Body of pancreas (tissue), 4 donors: ENCODE measurements around the gene KCNN3. TPM values are rescaled to one million over a fixed set of nuclear protein-coding genes. Genes with fewer than 3 reads are reported as not detected.

Source experiments
- ATAC-seq: fragments of 150-250 bp; one replicate; pipeline ENCODE4 v1.9.1; 2016
- DNase-seq, 4 donors: peaks; one replicate each; pipeline ENCODE4 v3.0.0-alpha.2; 2019
- H3K27ac ChIP-seq, 4 donors: fragments of 200-600 bp; sonication (generic); 1 replicate in 3 of 4; 2 replicates in 1 of 4; pipeline versions ENCODE4 v1.5.1 to v1.6.1; 2016 to 2019; ENCODE audit warnings: mild to moderate bottlenecking in 1 of 4, mixed read lengths in 1 of 4, moderate library complexity in 1 of 4
- H3K27me3 ChIP-seq, 2 donors: fragments of 200-600 bp; sonication (generic); one replicate each; pipeline ENCODE4 v1.6.0; 2016; ENCODE audit warnings: mild to moderate bottlenecking in 1 of 2
- H3K36me3 ChIP-seq, 2 donors: fragments of 200-600 bp; sonication (generic); replicated peaks in 1 of 2; 2 replicates each; pipeline ENCODE4 v1.5.1; 2016; ENCODE audit warnings: low read depth in 2 of 2; ENCODE audit not compliant: insufficient read depth in 1 of 2
- H3K4me1 ChIP-seq: fragments of 200-600 bp; sonication (generic); one replicate; pipeline ENCODE4 v1.6.0; 2016
- H3K4me3 ChIP-seq, 2 donors: fragments of 200-600 bp; sonication (generic); 1 replicate in 1 of 2; 2 replicates in 1 of 2; pipeline ENCODE4 v1.5.1; 2016 to 2019
- H3K9me3 ChIP-seq, 3 donors: fragments of 200-600 bp; sonication (generic); 1 replicate in 2 of 3; 2 replicates in 1 of 3; pipeline ENCODE4 v1.5.1; 2016
- POLR2A ChIP-seq, 3 donors: fragments of 450-650 bp; IDR thresholded peaks; one replicate each; pipeline ENCODE4 v1.6.1; 2016; ENCODE audit warnings: antibody characterized with exemption in 3 of 3, mild to moderate bottlenecking in 2 of 3
- WGBS, 2 donors: methylation state at CpG; one replicate each; pipeline ENCODE4 v1.1.5; 2017; 5-methylcytosine and 5-hydroxymethylcytosine counted together
- intact Hi-C: fragments of 100-400 bp; cut with DNase I; formaldehyde crosslinking; loops from one replicate; pipeline ENCODE4 v1.15.1; 2023
- total RNA-seq, 2 donors: library from RNA; depleted of rRNA; stranded (reverse); fragments of >200 nt; gene quantifications; one replicate each; pipeline ENCODE4 v1.1.0, GENCODE V29; 2016
- TF ChIP-seq, protein P1 (sequence below), 7 experiments: fragments of 450-650 bp in 4 of 7; fragments of 200-600 bp in 3 of 7; sonication (generic) in 3 of 7; IDR thresholded peaks; one replicate each; pipeline ENCODE4 v1.5.1; 2016 to 2019; ENCODE audit warnings: antibody characterized with exemption in 7 of 7

KCNN3 gene
- total RNA-seq, 2 donors from 2014 or later, result 0.33 to 1.6 TPM

GRCh38 chr1:154720328-154721297 is 149.5 kb downstream of the KCNN3 start:
- H3K4me3 ChIP-seq, result no peak overlapping the region
- H3K27me3 ChIP-seq, result no peaks in the 10 kb centered on the region
- H3K27ac ChIP-seq, result no peak overlapping the region
- intact Hi-C loops, result no loop called here
- DNase-seq, result no peak
- 77 to 82% methylated on average over 16 of the region's 16 CpGs for WGBS, 2 donors
- TF ChIP-seq POLR2A (IDR thresholded peaks at IDR 0.05), result no peak
- TF ChIP-seq, protein P1, sequence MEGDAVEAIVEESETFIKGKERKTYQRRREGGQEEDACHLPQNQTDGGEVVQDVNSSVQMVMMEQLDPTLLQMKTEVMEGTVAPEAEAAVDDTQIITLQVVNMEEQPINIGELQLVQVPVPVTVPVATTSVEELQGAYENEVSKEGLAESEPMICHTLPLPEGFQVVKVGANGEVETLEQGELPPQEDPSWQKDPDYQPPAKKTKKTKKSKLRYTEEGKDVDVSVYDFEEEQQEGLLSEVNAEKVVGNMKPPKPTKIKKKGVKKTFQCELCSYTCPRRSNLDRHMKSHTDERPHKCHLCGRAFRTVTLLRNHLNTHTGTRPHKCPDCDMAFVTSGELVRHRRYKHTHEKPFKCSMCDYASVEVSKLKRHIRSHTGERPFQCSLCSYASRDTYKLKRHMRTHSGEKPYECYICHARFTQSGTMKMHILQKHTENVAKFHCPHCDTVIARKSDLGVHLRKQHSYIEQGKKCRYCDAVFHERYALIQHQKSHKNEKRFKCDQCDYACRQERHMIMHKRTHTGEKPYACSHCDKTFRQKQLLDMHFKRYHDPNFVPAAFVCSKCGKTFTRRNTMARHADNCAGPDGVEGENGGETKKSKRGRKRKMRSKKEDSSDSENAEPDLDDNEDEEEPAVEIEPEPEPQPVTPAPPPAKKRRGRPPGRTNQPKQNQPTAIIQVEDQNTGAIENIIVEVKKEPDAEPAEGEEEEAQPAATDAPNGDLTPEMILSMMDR (IDR thresholded peaks at IDR 0.05), result no peak
- no peaks in the 10 kb centered on the region for H3K4me1 ChIP-seq
- ATAC-seq, result no peak
- no peaks in the 10 kb centered on the region for H3K9me3 ChIP-seq
- H3K36me3 ChIP-seq, result no peaks in the 10 kb centered on the region

DNA sequence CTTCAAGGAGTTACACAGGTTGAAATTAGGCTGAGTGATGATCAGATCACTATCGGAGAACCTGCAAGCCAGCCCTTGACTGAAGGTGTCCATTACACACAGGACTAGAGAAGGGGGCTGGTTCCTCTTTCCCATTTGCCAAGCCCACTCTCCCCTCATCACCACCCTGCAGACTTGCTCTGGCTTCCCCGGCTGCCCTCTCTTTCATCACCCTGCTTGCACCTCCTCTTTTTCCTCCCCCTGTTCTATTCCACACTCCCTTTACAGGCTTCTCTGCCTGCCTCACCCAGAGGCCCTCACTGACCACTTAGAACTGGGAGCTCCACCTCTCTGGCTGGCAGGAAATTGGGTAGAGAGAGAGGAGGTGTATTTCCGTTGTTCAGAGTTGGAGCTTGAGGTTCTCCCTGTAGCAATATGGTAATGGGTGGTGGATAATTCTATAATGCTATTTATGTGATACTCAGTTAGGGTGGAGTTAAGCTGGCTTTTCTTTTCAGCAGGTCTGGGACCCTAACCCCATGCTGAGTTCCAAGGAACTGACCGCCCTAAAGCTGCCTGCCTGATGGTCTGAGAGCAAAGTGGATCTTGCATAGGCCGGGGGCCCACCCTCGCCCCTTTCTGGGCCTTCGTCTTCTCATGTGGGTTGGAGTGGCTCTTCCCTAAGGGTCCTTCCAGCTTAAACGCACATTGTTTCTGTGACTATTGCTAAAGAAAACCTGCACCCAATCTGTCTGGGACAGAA is 150.3 kb downstream of the KCNN3 start:
- Histone ChIP-seq H3K9me3 (no peaks in the 10 kb centered on the region), H3K4me1 (peaks cover 3% of the 10 kb centered on the region), H3K27ac (no peak overlapping the region), H3K36me3 (no peaks in the 10 kb centered on the region), H3K4me3 (no peak overlapping the region), H3K27me3 (no peaks in the 10 kb centered on the region)
- TF ChIP-seq, protein P1 (IDR thresholded peaks at IDR 0.05), result no peak
- no peak for TF ChIP-seq POLR2A (IDR thresholded peaks at IDR 0.05)
- WGBS, 2 donors, result 82 to 83% methylated on average over 8 of the region's 8 CpGs
- ATAC-seq (no peak), DNase-seq (no peak)
- intact Hi-C loops, result no loop called here

GRCh38 chr1:154718566-154718965 is 151.5 kb downstream of the KCNN3 start:
- no peak for TF ChIP-seq POLR2A (IDR thresholded peaks at IDR 0.05)
- TF ChIP-seq, protein P1 (IDR thresholded peaks at IDR 0.05), result no peak
- H3K9me3 ChIP-seq, result no peaks in the 10 kb centered on the region
- H3K27ac ChIP-seq, result no peak overlapping the region
- WGBS, 2 donors, result 88 to 89% methylated on average over 6 of the region's 6 CpGs
- H3K4me3 ChIP-seq, result no peak overlapping the region
- ATAC-seq (no peak), DNase-seq (no peak)
- intact Hi-C loops, result no loop called here
- H3K4me1 ChIP-seq, result peaks cover 4% of the 10 kb centered on the region
- no peaks in the 10 kb centered on the region for H3K27me3 ChIP-seq
- H3K36me3 ChIP-seq, result no peaks in the 10 kb centered on the region

GRCh38 chr1:154717528-154717924 is 152.6 kb downstream of the KCNN3 start:
- Histone ChIP-seq H3K4me1 (peaks cover 4% of the 10 kb centered on the region), H3K36me3 (no peaks in the 10 kb centered on the region), H3K4me3 (no peak overlapping the region), H3K9me3 (no peaks in the 10 kb centered on the region), H3K27me3 (no peaks in the 10 kb centered on the region), H3K27ac (no peak overlapping the region)
- ATAC-seq (no peak), DNase-seq (no peak)
- no peak for TF ChIP-seq POLR2A (IDR thresholded peaks at IDR 0.05)
- TF ChIP-seq, protein P1 (IDR thresholded peaks at IDR 0.05), result no peak
- 34 to 40% methylated on average over 7 of the region's 7 CpGs for WGBS, 2 donors
- intact Hi-C loops, result no loop called here
